ENCODE data around the gene PHF1.

Gene PHF1

DNA sequence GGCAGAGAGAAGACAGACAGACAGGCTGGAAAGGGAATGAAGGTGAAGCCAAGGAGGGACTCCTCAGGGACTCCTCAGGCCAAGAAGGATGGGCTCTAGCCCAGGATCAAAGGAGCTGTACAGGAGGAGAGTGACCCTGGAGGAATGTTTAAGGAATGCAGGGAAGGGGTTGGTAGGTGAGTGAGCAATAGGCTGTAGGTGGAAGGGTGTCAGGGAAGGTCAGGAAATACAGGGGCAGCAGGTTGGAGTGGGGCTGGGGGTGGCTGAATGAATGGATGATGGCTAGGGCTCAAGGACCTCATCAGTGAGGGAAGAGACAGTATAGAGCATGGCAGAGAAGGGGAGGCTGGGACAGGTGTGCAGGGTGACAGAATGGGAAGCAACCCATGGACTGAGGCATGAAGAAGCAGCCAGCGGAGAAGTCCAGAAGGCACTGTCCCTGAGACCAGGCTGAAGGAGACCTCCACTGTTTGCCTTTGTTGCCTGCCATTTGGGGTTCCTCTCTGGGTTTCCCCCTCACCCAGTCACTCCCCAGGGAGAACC, 22.3 kb downstream of the PHF1 start:
- no peak for DNase-seq

DNA sequence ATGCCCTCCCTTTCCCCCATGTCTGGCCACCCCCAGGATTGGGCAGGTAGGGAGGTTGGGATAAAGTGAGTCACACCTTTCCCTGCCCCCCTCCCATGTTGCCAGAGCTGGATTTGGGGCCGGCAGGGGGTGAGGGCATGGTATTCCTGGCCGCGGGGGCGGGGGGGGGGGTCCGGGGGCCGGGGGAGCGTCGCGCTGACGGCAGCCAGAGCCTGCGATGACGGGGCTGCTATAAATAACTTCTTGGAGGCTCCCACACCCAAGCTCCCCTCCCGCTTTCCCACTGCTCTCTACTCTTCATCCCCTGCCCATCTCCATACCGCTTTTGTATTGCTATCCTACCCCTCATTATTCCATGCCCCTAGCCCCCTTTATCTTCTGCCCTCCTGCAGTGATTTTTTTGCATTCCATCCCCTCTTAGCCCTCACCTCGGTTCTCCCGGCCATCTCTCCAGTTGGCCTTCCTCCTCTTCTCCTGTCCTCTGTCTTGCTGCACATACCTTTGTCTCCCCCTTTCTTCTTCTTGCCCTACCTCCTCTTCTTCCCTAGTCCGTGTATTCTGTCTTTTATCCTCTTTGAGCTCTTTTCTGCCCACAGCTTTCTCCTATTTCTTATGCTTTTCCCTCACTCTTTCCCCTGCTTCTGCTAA, 22.9 kb downstream of the PHF1 start:
- no peak for DNase-seq

DNA sequence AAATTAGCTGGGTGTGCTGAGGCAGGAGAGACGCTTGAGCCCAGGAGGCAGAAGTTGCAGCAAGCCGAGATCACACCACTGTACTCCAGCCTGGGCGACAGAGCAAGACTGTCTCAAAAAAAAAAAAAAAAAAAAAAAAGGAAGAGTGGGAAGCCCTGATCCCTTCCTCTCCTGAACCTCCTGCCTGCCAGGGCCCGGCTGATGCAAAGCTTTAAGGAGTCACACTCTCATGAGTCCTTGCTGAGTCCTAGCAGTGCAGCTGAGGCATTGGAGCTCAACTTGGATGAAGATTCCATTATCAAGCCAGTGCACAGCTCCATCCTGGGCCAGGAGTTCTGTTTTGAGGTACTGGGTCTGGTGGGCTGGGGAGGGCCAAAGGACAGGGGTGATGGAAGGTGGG, 24.1 kb downstream of the PHF1 start:
- no peak for DNase-seq

DNA sequence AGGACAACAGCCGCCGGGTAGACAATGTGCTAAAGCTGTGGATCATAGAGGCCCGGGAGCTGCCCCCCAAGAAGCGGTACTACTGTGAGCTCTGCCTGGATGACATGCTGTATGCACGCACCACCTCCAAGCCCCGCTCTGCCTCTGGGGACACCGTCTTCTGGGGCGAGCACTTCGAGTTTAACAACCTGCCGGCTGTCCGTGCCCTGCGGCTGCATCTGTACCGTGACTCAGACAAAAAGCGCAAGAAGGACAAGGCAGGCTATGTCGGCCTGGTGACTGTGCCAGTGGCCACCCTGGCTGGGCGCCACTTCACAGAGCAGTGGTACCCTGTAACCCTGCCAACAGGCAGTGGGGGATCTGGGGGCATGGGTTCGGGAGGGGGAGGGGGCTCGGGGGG, 26.9 kb downstream of the PHF1 start:
- no peak for DNase-seq

DNA sequence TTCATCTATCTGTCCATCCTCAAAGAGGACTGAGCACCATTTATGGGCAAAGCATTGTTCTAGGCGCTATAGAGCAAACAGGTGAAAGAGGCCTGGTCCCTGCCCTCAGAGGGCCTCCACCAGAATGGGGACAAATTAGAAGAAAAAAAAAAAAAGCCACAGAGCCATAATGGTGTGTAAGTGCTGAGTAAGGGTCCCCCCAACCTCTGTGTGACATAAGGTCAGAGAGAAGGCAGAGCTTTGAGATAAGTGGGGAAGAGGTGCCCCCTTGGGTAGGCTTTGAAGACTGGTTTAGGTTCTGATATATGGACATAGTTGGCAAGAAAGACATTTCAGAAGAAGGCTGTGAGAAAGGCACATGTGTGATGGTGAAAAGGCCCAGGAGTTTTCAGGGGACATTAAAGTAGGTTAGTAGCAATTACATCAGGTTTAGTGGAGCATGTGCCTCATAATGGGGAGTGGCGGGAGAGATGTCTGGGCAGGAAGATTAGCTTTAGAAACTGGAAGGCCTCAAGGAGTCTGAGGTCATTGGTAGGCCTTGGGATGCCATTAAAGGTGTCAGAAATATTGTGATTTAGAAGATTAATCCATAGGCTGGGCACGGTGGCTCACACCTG, 28.3 kb downstream of the PHF1 start:
- DNase-seq: no peak

DNA sequence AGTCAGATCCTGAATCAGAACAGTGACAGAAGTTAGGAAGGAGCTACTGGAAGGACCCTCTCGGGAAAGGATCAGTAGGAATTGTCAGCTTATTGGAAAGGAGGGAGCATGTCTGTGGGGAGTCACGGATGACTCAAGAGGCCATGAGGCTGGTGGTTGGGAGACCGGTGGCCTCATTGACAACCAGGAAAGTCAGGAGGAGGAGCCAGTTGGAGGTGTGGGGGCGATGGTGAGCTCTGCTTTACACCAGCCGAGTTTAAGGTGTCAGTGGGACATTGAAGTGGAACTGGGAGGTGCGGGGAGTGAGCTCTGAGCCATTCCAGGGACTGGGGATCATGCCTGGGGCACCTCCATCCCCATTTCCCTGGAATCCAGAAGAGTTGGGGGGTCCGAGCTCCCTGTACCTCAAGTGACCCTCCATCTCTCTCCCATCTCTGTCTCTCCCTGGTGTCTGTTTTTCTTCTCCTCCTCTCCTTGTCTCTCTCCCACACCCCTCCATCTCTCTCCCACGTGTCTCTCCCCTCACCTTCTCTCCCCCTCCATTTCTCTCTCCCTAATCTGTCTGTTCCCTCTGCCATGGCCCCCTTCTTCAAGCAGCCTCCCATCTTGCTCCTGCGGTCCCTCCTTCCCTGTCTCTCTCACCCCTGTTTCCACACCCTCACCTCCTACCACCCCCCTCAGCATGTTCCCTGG, 29.3 kb downstream of the PHF1 start:
- DNase-seq: no peak

DNA sequence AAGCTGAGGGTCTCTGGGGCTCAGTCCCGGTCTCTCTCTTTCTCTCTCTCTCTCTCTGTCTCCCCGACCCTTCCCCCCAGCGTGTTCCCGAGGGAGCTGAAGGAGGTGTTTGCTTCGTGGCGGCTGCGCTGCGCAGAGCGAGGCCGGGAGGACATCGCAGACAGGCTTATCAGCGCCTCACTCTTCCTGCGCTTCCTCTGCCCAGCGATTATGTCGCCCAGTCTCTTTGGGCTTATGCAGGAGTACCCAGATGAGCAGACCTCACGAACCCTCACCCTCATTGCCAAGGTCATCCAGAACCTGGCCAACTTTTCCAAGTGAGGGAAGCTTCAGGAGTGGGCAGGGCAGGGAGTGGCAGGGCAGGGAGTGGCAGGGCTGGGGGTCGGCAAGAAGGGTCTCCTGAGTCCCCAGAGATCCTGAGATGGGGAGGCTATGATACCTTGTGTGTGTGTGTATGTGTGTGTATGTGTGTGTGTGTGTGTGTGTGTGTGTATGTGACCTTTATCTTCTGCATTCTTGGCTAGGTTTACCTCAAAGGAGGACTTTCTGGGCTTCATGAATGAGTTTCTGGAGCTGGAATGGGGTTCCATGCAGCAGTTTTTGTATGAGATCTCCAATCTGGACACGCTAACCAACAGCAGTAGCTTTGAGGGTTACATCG, 30.0 kb downstream of the PHF1 start:
- DNase-seq: no peak

DNA sequence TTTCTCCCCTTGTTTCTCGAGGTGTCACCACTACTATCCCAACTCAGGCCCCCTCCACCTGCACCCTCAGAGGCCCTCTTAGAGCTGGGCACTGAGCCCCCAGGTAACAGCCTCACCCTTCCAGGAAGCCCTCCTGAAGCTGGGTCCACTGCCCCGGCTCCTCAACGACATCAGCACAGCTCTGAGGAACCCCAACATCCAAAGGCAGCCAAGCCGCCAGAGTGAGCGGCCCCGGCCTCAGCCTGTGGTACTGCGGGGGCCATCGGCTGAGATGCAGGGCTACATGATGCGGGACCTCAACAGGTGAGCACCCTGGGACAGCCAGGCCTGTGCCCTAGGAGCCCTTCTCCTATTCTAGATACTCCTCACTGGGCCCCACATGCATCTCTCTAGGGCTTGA, 30.6 kb downstream of the PHF1 start:
- DNase-seq: no peak

DNA sequence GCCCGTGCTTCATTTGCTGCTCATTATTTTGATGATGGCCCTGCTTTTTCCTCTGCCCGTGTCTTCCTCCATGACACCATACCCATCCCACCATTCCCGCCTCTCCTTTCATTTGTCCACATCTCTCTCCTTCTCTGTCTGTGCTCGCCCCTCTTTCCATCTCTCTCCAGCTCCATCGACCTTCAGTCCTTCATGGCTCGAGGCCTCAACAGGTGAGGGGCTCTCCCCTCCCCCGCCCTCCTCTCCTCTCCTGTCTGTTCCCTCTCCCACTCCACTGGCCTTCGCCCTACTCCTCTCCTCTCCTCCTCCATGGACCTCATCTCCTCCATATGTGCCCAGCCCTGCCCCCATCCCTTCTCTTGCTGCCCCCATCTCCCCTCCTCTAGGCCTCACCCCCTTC, 31.5 kb downstream of the PHF1 start:
- DNase-seq: no peak

DNA sequence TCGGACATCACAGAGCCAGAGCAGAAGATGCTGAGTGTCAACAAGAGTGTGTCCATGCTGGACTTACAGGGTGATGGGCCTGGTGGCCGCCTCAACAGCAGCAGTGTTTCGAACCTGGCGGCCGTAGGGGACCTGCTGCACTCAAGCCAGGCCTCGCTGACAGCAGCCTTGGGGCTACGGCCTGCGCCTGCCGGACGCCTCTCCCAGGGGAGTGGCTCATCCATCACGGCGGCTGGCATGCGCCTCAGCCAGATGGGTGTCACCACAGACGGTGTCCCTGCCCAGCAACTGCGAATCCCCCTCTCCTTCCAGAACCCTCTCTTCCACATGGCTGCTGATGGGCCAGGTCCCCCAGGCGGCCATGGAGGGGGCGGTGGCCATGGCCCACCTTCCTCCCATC, 32.2 kb downstream of the PHF1 start:
- no peak for DNase-seq

DNA sequence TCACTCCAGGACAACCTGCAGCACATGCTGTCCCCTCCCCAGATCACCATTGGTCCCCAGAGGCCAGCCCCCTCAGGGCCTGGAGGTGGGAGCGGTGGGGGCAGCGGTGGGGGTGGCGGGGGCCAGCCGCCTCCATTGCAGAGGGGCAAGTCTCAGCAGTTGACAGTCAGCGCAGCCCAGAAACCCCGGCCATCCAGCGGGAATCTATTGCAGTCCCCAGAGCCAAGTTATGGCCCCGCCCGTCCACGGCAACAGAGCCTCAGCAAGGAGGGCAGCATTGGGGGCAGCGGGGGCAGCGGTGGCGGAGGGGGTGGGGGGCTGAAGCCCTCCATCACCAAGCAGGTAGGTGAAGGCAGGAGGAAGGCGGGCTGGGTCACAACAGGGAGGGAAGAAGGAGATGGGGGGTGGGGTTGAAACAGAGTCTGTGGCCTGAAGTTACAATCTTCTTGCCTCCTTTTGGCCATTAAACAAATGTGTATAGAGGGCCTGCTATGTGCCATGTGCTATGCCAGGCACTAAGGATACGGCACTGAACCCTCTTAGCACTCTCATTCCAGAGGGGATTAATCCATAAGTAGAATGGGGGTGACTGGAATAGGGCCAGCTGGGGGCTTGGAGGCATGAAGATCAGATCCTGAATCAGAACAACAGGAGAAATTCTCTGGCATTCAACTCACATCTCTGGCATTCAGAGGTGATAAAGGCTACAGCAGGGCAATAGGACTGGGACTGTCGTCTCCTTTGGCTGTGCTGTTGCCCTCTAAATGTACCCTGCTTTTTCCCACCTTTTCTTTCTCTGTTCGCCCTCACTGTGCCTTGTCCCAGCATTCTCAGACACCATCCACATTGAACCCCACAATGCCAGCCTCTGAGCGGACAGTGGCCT, 33.0 kb downstream of the PHF1 start:
- DNase-seq: peak; percentile 31

DNA sequence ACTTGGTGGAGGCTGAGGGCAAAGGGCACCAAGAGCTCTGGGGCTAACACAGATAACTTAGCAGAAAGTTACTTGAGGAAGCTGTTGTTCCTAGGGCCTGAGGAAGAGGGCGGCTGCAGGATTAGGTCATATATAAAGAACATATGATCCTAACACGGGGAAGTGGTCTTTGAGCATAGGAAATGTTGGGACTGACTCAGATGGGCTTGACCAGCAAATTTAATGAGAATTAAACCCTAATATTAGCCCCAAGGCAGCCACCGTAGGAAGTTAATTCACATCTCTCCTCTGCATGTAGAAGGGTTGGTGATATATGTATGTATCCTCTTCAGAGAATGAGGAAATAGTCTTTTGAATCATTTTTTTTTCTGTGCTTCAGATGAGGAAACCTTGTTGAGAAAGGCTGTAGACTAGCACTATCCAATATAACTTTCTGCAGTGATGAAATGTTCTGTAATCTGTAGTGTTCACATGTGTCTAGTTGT, 34.3 kb downstream of the PHF1 start:
- no peak for DNase-seq

DNA sequence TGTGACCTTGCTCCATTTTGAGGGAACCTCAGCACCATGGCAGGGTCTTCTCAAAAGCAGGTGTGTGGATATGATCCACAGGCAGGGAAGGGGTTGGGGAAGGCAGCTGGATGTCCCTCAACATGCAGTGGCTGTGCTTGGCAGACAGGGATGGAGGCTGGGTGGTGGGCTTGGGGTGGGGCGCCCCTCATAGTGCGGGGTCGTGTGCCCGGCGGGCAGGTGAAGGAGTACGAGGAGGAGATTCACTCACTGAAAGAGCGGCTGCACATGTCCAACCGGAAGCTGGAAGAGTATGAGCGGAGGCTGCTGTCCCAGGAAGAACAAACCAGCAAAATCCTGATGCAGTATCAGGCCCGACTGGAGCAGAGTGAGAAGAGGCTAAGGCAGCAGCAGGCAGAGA, 35.5 kb downstream of the PHF1 start:
- DNase-seq: no peak

DNA sequence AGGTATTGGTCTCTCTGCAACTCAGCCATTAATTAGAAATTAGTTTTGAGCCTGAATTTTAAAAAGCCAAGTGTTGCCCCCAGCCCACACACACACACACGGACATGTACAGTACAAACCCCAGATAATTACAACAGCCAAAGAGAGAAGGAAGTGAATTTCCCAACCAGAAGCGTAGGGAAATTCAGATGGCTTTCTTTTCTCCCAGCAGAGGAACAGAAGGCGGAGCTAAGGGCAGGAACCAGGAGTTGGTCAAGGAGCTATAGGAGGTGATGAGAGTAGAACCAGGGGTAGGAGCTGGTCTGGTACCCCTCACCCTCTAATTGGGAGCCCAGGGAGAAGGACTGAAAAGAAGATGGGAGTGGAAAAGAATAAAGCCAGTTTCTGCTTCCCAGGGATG, 39.6 kb downstream of the PHF1 start:
- DNase-seq: no peak

DNA sequence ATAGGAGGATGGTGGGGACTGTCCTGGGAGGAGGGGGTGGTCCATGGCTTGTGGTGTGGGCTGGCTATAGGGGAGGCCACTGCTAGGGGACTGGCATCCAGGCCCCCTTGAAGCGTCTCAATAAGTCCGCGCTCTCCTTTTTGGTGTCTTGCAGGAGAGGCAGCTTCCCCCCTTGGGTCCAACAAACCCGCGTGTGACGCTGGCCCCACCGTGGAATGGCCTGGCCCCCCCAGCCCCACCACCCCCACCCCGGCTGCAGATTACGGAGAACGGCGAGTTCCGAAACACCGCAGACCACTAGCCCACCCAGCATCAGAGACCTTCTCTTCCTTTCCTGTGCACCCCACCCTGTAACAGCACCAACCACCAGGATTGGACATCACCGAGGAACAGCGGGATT, 40.8 kb downstream of the PHF1 start:
- DNase-seq: no peak

DNA sequence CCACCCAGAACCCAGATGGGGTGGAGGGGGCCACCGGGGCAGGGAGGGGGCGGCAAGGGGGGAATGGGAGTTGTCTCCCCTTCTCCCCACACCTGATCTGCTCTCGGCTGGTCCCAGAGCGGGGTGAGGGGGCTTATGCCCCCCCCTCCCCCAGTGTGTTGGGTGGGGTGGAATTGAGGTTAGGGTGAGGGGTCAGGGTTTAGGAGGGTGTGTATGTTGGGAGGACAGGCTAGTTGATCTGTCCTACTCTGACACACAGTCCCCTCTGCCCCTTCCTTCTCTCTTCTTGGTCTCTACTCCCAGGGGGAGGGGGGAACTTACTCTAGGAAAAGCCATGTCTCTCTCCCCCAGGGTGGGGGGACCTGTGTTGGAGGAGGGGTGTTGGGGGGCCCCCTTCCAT, 41.7 kb downstream of the PHF1 start:
- DNase-seq: no peak

DNA sequence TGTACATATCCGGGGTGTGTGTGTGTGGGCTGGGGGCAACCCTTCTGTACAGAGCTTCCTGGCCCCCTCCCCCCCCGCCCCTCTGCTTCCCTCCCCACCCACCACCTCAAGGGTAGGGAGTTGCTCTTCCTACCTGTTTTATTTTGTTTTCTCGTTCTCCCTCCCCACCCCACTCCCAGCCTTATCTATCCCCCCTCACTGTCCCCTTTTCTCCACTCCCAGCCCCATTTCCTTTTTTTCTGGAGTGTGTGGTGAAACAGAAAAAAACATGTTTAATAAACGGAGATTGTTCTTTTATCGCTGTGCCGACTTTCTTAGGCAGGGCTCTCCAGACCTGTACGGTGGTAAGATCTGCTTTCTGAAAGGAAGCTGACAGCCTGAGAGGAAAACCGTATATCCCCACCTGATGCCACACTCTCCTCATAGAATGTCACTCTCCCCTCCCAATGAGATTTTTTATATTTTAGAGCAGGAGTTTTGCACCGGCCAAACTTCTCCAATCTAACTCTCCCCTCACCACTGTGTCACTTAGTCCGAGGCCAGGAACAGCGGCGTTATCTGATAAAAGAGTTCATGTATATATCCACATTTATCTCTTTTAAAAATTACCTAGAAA, 42.7 kb downstream of the PHF1 start:
- no peak for DNase-seq

DNA sequence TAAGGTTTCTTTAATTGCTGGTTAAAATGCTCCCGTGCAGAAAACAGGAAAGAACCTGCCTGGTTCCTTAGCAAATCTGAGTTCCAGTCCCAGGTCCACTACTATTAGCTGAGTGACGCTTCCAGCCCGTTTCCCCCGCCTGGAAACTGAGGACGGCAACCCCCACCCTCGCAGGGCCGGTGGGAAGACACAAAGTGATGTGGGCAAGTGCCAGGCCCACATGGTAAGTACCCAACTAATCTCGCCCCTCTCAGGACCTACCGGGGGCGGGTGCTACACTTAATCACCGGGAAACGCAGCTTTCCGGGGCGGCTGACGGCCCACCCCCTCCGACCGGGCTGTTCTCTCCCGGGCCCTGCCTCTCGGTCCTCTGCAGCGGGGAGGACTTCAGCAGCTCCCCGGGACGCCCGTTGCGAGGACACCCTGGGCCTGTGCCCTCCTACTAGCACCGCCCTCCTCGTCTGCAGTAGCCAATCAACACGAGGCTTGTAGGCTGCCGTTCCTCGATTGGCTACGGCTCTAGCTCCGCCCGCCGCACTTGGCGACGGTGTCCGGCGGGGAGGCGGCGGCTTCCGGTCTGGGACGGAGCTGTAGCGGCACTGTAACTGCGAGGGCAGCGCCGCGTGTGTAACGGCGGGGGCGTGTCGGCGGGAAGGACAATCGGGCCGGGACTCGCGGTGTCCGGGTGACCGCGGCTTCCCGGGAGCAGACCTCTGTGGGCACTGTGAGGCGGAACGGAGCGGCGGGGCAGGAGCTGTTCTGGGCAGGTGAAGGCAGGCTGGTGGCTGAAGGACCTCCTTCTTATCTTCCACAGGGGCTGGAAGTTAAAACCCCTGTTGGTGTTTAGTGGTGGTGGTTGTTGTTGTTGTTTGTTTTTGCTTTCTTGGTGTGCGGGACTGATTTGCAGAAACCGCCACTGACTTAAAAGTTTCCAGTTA, 43.5 kb downstream of the PHF1 start, which contains the start of gene ZBTB9:
ZBTB9 (plus strand) TSS at position 568 of the 938 bp plus-strand sequence. CDS start 525 bp downstream, outside the sequence.
- peak; percentile 97 for DNase-seq

DNA sequence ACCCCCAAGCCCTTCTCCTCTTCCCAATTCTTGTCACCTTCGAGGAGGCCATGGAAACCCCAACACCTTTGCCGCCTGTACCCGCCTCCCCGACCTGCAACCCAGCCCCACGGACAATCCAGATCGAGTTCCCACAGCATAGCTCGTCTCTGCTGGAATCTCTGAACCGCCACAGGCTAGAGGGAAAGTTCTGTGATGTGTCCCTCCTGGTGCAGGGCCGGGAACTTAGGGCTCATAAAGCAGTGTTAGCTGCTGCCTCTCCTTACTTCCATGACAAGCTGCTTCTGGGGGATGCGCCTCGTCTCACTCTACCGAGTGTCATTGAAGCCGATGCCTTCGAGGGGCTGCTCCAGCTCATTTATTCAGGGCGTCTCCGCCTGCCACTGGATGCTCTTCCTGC, 44.2 kb downstream of the PHF1 start:
- no peak for DNase-seq

DNA sequence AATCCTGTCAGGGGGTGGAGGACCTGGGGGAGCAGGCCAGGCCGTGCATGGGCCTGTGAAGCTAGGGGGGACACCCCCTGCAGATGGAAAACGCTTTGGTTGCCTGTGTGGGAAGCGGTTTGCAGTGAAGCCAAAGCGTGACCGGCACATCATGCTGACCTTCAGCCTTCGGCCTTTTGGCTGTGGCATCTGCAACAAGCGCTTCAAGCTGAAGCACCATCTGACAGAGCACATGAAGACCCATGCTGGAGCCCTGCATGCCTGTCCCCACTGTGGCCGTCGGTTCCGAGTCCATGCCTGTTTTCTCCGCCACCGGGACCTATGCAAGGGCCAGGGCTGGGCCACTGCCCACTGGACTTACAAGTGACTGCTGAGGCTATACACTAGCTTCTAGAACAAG, 45.3 kb downstream of the PHF1 start:
- DNase-seq: no peak

DNA sequence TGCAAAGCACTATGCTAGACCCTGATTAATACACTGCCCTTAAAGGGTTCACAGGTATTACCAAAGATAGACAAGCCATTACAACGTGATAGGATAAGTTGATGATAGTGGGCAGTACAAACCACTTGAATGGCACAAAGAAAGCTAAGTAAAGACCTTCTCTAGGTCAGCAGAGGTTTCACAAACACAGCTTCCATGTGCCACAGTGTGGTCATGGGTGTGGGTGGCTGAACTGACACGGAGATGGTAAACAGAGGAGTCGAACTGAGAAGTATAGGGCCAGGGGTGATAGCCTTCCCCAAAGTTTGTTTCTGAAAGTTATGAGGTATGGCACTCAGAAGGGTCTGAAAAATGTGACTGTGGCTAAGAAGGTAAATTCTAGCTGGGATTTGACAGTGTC, 47.9 kb downstream of the PHF1 start:
- DNase-seq: no peak
